Measurements from ENCODE around the gene CASP9. TPM values are rescaled to one million over a fixed set of nuclear protein-coding genes. Genes with fewer than 3 reads are reported as not detected.

CASP9 gene
- total RNA-seq, result 10 to 100 TPM in 1 of 4 donors, 1 to 10 TPM in 3; 9.3 to 37.7 (median 9.7) TPM

- TF ChIP-seq CTCF (IDR thresholded peaks at IDR 0.05), result no peak
- DNase-seq (ENCODE audit: low spot score), result no peak
- ATAC-seq (ENCODE audit: low FRiP score), result no peak
Measured at GRCh38 chr1:15524021-15524282, at the start of gene CASP9. CASP9 (minus strand) TSS chr1:15524215; CDS start chr1:15524200, 15 bp downstream.

GRCh38 chr1:15573477-15573876 lies 49.5 kb upstream of the CASP9 start:
- ATAC-seq (ENCODE audit: low FRiP score) (no peak), DNase-seq (ENCODE audit: low spot score) (peak; percentile 3)
- no peak for TF ChIP-seq CTCF (IDR thresholded peaks at IDR 0.05)

- DNase-seq (ENCODE audit: low spot score) (no peak), ATAC-seq (ENCODE audit: low FRiP score) (no peak)
- no peak for TF ChIP-seq CTCF (IDR thresholded peaks at IDR 0.05)
Measured at GRCh38 chr1:15571266-15571665, 47.3 kb upstream of the CASP9 start.

- no peak for ATAC-seq (ENCODE audit: low FRiP score)
- TF ChIP-seq CTCF (IDR thresholded peaks at IDR 0.05), result no peak
- DNase-seq (ENCODE audit: low spot score), result no peak
Measured at GRCh38 chr1:15570861-15571260, 46.8 kb upstream of the CASP9 start.

GRCh38 chr1:15568387-15569073 lies 44.5 kb upstream of the CASP9 start:
- ATAC-seq (ENCODE audit: low FRiP score) (no peak), DNase-seq (ENCODE audit: low spot score) (no peak)
- no peak for TF ChIP-seq CTCF (IDR thresholded peaks at IDR 0.05)

GRCh38 chr1:15559189-15559810 lies 35.3 kb upstream of the CASP9 start:
- ATAC-seq (ENCODE audit: low FRiP score) (no peak), DNase-seq (ENCODE audit: low spot score) (no peak)
- no peak for TF ChIP-seq CTCF (IDR thresholded peaks at IDR 0.05)

- no peak for DNase-seq (ENCODE audit: low spot score)
- no peak for ATAC-seq (ENCODE audit: low FRiP score)
- TF ChIP-seq CTCF (IDR thresholded peaks at IDR 0.05), result no peak
Measured at GRCh38 chr1:15558516-15558915, 34.5 kb upstream of the CASP9 start.

Measured in omental fat pad (tissue), 4 donors.